ENCODE measurements around the gene CACNA1A.

CACNA1A gene

GRCh38 chr19:13231663-13232062, 274.6 kb downstream of the CACNA1A start:
- no peak for DNase-seq (ENCODE audit: low spot score)

GRCh38 chr19:13229246-13229645, 277.0 kb downstream of the CACNA1A start:
- no peak for DNase-seq (ENCODE audit: low spot score)

- no peak for DNase-seq (ENCODE audit: low spot score)
These were observed 277.7 kb downstream of the CACNA1A start for GRCh38 chr19:13228561-13228960.

- no peak for DNase-seq (ENCODE audit: low spot score)
These were observed 279.3 kb downstream of the CACNA1A start for GRCh38 chr19:13226983-13227382.

- no peak for DNase-seq (ENCODE audit: low spot score)
These were observed 280.1 kb downstream of the CACNA1A start for GRCh38 chr19:13225973-13226865.

- DNase-seq (ENCODE audit: low spot score), result no peak
These were observed 281.2 kb downstream of the CACNA1A start for GRCh38 chr19:13225085-13225484.

- no peak for DNase-seq (ENCODE audit: low spot score)
These were observed 285.4 kb downstream of the CACNA1A start for GRCh38 chr19:13220847-13221246.

- DNase-seq (ENCODE audit: low spot score), result no peak
These were observed 290.5 kb downstream of the CACNA1A start for GRCh38 chr19:13215572-13216380.

GRCh38 chr19:13214036-13214730, 292.1 kb downstream of the CACNA1A start:
- no peak for DNase-seq (ENCODE audit: low spot score)

- DNase-seq (ENCODE audit: low spot score), result no peak
These were observed 293.4 kb downstream of the CACNA1A start for GRCh38 chr19:13212759-13213330.

GRCh38 chr19:13211426-13212308, 294.6 kb downstream of the CACNA1A start:
- no peak for DNase-seq (ENCODE audit: low spot score)

GRCh38 chr19:13210941-13211340, 295.3 kb downstream of the CACNA1A start:
- DNase-seq (ENCODE audit: low spot score), result no peak

GRCh38 chr19:13210339-13210775, 295.9 kb downstream of the CACNA1A start:
- DNase-seq (ENCODE audit: low spot score), result no peak

GRCh38 chr19:13209484-13210338, 296.6 kb downstream of the CACNA1A start:
- DNase-seq (ENCODE audit: low spot score), result no peak

GRCh38 chr19:13208672-13209483, 297.4 kb downstream of the CACNA1A start:
- no peak for DNase-seq (ENCODE audit: low spot score)

GRCh38 chr19:13207846-13208671, 298.2 kb downstream of the CACNA1A start:
- DNase-seq (ENCODE audit: low spot score), result no peak

- DNase-seq (ENCODE audit: low spot score), result no peak
These were observed 298.9 kb downstream of the CACNA1A start for GRCh38 chr19:13207237-13207845.

GRCh38 chr19:13206587-13206986, 299.7 kb downstream of the CACNA1A start:
- no peak for DNase-seq (ENCODE audit: low spot score)

All from ecto neural progenitor cell (in vitro differentiated cells).